ENCODE data around the gene FBXO30. TPM values are rescaled to one million over a fixed set of nuclear protein-coding genes. Genes with fewer than 3 reads are reported as not detected.

Gene FBXO30
- total RNA-seq, 2 donors from 2014 or later, result 2.0 to 5.4 TPM

DNA sequence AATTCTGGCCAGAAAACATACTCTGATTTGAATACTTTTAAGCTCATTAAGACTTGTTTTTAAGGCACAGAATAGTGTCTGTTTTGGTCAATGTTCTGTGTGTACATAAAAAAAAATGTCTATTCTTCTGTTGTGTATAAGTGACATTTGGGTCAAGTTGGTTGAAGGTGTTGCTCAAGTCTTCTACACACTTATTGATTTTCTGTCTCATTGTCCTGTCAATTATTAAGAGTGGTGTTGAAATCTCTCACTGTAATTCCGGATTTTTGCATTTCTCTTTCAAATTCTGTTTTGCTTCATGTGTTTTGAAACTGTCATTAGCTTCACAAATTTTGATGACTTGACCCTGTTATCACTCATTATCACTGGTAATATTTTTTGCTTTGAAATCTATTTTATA, 41.7 kb downstream of the FBXO30 start:
- ATAC-seq, result no peak
- TF ChIP-seq, protein P1, sequence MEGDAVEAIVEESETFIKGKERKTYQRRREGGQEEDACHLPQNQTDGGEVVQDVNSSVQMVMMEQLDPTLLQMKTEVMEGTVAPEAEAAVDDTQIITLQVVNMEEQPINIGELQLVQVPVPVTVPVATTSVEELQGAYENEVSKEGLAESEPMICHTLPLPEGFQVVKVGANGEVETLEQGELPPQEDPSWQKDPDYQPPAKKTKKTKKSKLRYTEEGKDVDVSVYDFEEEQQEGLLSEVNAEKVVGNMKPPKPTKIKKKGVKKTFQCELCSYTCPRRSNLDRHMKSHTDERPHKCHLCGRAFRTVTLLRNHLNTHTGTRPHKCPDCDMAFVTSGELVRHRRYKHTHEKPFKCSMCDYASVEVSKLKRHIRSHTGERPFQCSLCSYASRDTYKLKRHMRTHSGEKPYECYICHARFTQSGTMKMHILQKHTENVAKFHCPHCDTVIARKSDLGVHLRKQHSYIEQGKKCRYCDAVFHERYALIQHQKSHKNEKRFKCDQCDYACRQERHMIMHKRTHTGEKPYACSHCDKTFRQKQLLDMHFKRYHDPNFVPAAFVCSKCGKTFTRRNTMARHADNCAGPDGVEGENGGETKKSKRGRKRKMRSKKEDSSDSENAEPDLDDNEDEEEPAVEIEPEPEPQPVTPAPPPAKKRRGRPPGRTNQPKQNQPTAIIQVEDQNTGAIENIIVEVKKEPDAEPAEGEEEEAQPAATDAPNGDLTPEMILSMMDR (IDR thresholded peaks at IDR 0.05), result no peak
- no peak for TF ChIP-seq POLR2A (IDR thresholded peaks at IDR 0.05)
- H3K27ac ChIP-seq, result no peak overlapping the region
- H3K27me3 ChIP-seq, result no peaks in the 10 kb centered on the region
- no peak for DNase-seq
- H3K4me3 ChIP-seq, result no peak overlapping the region
- H3K36me3 ChIP-seq (replicated peaks in 1 of 2; ENCODE audit: insufficient read depth in 1 of 2, low read depth in 2 of 2), result no peaks in the 10 kb centered on the region
- no peaks in the 10 kb centered on the region for H3K9me3 ChIP-seq
- 18 to 24% methylated on average over 1 of the region's 1 CpG for WGBS, 2 donors
- intact Hi-C loops (cut with DNase I), result no loop called here
- H3K4me1 ChIP-seq, result no peaks in the 10 kb centered on the region

DNA sequence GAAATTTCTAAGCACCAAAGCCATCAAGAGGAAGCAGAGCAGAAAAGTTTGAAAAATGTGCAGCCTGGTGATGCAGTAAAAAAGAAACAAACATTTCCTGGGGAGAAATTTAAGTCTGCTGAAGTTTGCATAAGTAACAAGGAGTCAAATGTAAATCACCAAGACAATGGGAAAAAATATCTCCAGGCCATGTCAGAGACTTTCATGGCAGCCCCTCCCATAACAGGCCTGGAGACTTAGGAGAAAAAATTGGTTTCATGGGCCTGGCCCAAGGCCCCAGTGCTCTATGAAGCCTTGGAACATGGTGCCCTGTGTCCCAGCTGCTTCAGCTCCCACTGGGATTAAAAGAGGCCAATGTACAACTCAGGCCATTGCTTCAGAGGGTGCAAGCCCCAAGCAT, 49.1 kb downstream of the FBXO30 start:
- TF ChIP-seq, protein P1 (IDR thresholded peaks at IDR 0.05), result no peak
- TF ChIP-seq POLR2A (IDR thresholded peaks at IDR 0.05), result no peak
- Histone ChIP-seq H3K36me3 (replicated peaks in 1 of 2; ENCODE audit: insufficient read depth in 1 of 2, low read depth in 2 of 2) (no peaks in the 10 kb centered on the region), H3K4me1 (no peaks in the 10 kb centered on the region), H3K9me3 (no peaks in the 10 kb centered on the region), H3K4me3 (no peak overlapping the region), H3K27ac (no peak overlapping the region), H3K27me3 (no peaks in the 10 kb centered on the region)
- DNase-seq (no peak), ATAC-seq (no peak)
- intact Hi-C loops (cut with DNase I), result no loop called here

DNA sequence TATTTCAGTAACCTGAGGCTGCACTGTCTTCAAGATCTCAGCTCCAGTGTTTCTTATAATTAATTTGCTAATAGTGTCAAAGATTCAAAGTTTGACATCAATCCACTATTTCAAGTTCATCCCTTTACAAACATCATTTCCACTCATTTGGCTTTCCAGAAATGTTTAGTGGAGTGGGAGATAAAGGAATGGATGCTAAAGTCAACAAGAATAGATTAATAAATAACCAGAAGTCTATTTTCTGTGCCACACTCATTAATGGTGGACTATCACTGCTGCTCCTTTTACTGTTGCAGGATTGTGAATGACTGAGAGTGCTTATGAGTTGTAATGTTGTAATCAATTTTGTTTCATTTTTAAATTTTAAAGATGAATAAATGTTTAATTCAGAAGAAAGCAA, 50.9 kb downstream of the FBXO30 start:
- H3K4me1 ChIP-seq, result no peaks in the 10 kb centered on the region
- H3K36me3 ChIP-seq (replicated peaks in 1 of 2; ENCODE audit: insufficient read depth in 1 of 2, low read depth in 2 of 2), result no peaks in the 10 kb centered on the region
- intact Hi-C loops (cut with DNase I), result no loop called here
- DNase-seq, result no peak
- H3K4me3 ChIP-seq, result no peak overlapping the region
- no peak overlapping the region for H3K27ac ChIP-seq
- no peak for ATAC-seq
- H3K9me3 ChIP-seq, result no peaks in the 10 kb centered on the region
- no peaks in the 10 kb centered on the region for H3K27me3 ChIP-seq
- TF ChIP-seq, protein P1 (IDR thresholded peaks at IDR 0.05), result no peak
- no peak for TF ChIP-seq POLR2A (IDR thresholded peaks at IDR 0.05)

DNA sequence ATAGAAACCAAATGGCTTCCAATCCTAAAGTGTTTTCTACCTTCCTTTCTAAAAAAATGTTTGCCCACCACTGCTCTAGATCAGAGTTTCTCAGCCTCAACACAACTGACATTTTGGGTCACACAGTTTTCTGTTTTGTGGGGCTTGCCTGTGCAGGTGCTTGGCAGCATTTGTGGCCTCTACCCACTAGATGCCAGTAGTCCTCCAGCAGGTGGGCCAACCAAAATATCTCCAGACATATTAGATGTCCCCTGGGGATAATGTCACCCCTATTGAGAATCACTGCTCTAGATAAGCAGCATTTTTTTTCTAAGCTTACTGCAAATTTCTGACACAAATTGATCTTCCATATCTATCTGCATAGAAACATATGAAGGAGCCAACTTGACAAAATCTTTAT, 53.0 kb downstream of the FBXO30 start:
- H3K36me3 ChIP-seq (replicated peaks in 1 of 2; ENCODE audit: insufficient read depth in 1 of 2, low read depth in 2 of 2), result no peaks in the 10 kb centered on the region
- ATAC-seq, result no peak
- no peaks in the 10 kb centered on the region for H3K9me3 ChIP-seq
- no peak overlapping the region for H3K4me3 ChIP-seq
- no peaks in the 10 kb centered on the region for H3K27me3 ChIP-seq
- H3K27ac ChIP-seq, result no peak overlapping the region
- intact Hi-C loops (cut with DNase I), result no loop called here
- no peaks in the 10 kb centered on the region for H3K4me1 ChIP-seq
- no peak for DNase-seq
- TF ChIP-seq, protein P1 (IDR thresholded peaks at IDR 0.05), result no peak
- TF ChIP-seq POLR2A (IDR thresholded peaks at IDR 0.05), result no peak

DNA sequence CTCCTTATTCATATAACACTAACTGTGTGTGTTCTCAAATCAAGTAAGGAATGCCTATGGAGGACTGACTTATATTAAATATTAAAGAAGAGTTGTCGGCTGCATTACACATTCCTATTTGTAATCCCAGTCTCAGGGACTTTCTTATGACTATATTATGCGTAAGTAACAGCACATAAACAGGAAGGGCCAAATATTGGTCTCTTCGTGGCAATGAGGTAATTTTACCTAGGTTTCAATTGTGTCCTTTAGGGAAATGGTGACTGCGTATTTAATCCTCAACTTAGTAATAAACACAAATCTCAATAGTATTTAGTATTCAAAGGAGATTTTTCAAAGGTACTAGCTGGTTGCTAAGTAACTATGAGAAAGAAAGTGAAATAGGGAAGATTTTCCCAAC, 56.5 kb downstream of the FBXO30 start:
- WGBS, 2 donors, result 82 to 83% methylated on average over 4 of the region's 4 CpGs
- intact Hi-C loops (cut with DNase I), result no loop called here
- H3K27me3 ChIP-seq, result no peaks in the 10 kb centered on the region

More for the DNA sequence above, 56.5 kb downstream of the FBXO30 start:
- no peak for ATAC-seq
- DNase-seq, result no peak
- Histone ChIP-seq H3K4me1 (no peaks in the 10 kb centered on the region), H3K4me3 (no peak overlapping the region), H3K9me3 (no peaks in the 10 kb centered on the region), H3K27ac (no peak overlapping the region), H3K36me3 (replicated peaks in 1 of 2; ENCODE audit: insufficient read depth in 1 of 2, low read depth in 2 of 2) (no peaks in the 10 kb centered on the region)
- TF ChIP-seq POLR2A (IDR thresholded peaks at IDR 0.05), result no peak
- TF ChIP-seq, protein P1 (IDR thresholded peaks at IDR 0.05), result no peak

Measured in body of pancreas (tissue), 4 donors.